ENCODE data around the gene EIF2B5. TPM values are rescaled to one million over a fixed set of nuclear protein-coding genes. Genes with fewer than 3 reads are reported as not detected.

Gene EIF2B5
- total and polyA plus RNA-seq, 9 of the 15 experiments (the other 6 are each of a cell fraction or from before 2014, with no cell fraction given) = 19.1 to 92.4 (median 74.0) TPM

DNA sequence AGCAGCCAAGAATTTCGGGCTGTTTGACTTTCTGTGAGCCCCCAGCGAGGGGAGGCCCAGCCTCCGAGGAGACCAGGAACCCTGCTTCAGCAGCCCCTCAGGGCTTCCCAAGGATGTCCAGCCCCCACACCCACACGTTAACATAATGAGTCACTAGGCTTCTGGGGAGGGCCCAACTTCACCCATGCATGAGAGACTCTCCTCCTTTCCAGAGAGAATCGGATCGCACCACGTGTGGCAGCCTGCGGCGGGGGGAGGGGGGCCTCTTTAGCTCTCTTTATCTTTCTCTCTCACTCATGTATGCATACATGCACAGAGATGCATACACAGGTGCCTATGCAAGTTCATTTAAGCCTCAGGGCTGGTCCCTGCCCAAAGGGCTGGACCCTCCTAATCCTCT, 36.4 kb downstream of the EIF2B5 start (continued):
- TF ChIP-seq E4F1 (CRISPR knock-in tag; IDR thresholded peaks at IDR 0.05; ENCODE audit: borderline replicate concordance) = no peak
- no peak for TF ChIP-seq KHSRP (IDR thresholded peaks at IDR 0.05)
- TF ChIP-seq MCM5 (IDR thresholded peaks at IDR 0.05; ENCODE audit: low read depth) = no peak
- no peak for TF ChIP-seq ZEB2 (IDR thresholded peaks at IDR 0.05)
- TF ChIP-seq HCFC1 (IDR thresholded peaks at IDR 0.05; ENCODE audit: low read depth, low read length) = no peak
- TF ChIP-seq, protein P1, sequence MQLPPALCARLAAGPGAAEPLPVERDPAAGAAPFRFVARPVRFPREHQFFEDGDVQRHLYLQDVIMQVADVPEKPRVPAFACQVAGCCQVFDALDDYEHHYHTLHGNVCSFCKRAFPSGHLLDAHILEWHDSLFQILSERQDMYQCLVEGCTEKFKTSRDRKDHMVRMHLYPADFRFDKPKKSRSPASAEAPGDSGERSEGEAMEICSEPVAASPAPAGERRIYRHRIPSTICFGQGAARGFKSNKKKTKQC (CRISPR knock-in tag; IDR thresholded peaks at IDR 0.05) = no peak
- TF ChIP-seq RNF219 (CRISPR knock-in tag; IDR thresholded peaks at IDR 0.05) = no peak
- no peak for TF ChIP-seq ELF1 (tag; IDR thresholded peaks at IDR 0.05)
- peak in 1 of 2 experiments; percentile 65; a peak in 1 of 4 replicates for TF ChIP-seq SIN3A (IDR thresholded peaks at IDR 0.05; ENCODE audit: borderline replicate concordance in 2 of 2, control insufficient read depth in 1 of 2, low read depth in 2 of 2, low read length in 2 of 2)
- TF ChIP-seq CLOCK (CRISPR knock-in tag; IDR thresholded peaks at IDR 0.05; ENCODE audit: borderline replicate concordance) = no peak
- TF ChIP-seq, protein P2, sequence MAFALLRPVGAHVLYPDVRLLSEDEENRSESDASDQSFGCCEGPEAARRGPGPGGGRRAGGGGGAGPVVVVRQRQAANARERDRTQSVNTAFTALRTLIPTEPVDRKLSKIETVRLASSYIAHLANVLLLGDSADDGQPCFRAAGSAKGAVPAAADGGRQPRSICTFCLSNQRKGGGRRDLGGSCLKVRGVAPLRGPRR (CRISPR knock-in tag; IDR thresholded peaks at IDR 0.05) = no peak
- TF ChIP-seq CBX1 (IDR thresholded peaks at IDR 0.05; ENCODE audit: low read depth) = no peak
- TF ChIP-seq SMAD4 (CRISPR knock-in tag; conservative IDR thresholded peaks at IDR 0.05) = no peak
- no peak for TF ChIP-seq NEUROD1 (IDR thresholded peaks at IDR 0.05; ENCODE audit: borderline replicate concordance, low read depth, low read length, partially characterized antibody)
- TF ChIP-seq HEY1 (CRISPR knock-in tag; IDR thresholded peaks at IDR 0.05; ENCODE audit: borderline replicate concordance) = no peak
- no peak for TF ChIP-seq ZNF444 (CRISPR knock-in tag; IDR thresholded peaks at IDR 0.05)
- TF ChIP-seq ARID1B (IDR thresholded peaks at IDR 0.05) = peak; percentile 44
- TF ChIP-seq PHTF2 (CRISPR knock-in tag; IDR thresholded peaks at IDR 0.05) = no peak
- TF ChIP-seq LEF1 (IDR thresholded peaks at IDR 0.05) = no peak
- TF ChIP-seq, protein P3, sequence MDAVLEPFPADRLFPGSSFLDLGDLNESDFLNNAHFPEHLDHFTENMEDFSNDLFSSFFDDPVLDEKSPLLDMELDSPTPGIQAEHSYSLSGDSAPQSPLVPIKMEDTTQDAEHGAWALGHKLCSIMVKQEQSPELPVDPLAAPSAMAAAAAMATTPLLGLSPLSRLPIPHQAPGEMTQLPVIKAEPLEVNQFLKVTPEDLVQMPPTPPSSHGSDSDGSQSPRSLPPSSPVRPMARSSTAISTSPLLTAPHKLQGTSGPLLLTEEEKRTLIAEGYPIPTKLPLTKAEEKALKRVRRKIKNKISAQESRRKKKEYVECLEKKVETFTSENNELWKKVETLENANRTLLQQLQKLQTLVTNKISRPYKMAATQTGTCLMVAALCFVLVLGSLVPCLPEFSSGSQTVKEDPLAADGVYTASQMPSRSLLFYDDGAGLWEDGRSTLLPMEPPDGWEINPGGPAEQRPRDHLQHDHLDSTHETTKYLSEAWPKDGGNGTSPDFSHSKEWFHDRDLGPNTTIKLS (IDR thresholded peaks at IDR 0.05; ENCODE audit: borderline replicate concordance, low read depth) = no peak
